CD14-positive monocyte (primary cell): ENCODE measurements around the gene UBE2H. TPM values are rescaled to one million over a fixed set of nuclear protein-coding genes. Genes with fewer than 3 reads are reported as not detected.

ENCODE experiments used
- DNase-seq, 3 donors: peaks; one replicate each; pipeline ENCODE4 v3.0.0-alpha.2; 2011 to 2022
- H2AFZ ChIP-seq: 2 replicates; pipeline ENCODE4 v1.6.0; 2012; ENCODE audit warnings: mild to moderate bottlenecking, low read depth, low read length, inconsistent platforms; ENCODE audit not compliant: insufficient read depth, poor library complexity, severe bottlenecking
- H3K27ac ChIP-seq, 2 donors: 1 replicate in 1 of 2; 2 replicates in 1 of 2; pipeline ENCODE4 v1.5.1; 2012 to 2013; ENCODE audit warnings: low read length in 2 of 2, control low read depth in 1 of 2, inconsistent platforms in 1 of 2, low read depth in 1 of 2, mild to moderate bottlenecking in 1 of 2
- H3K27me3 ChIP-seq, 2 donors: one replicate each; pipeline versions ENCODE4 v1.6.0 to v1.6.1; 2011 to 2013; ENCODE audit warnings: low read length in 2 of 2; ENCODE audit not compliant: control insufficient read depth in 2 of 2, insufficient read depth in 2 of 2
- H3K36me3 ChIP-seq, 2 donors: replicated peaks in 1 of 2; 1 replicate in 1 of 2; 2 replicates in 1 of 2; pipeline versions ENCODE4 v1.5.1 to v1.6.1; 2012 to 2013; ENCODE audit warnings: low read length in 2 of 2, control low read depth in 1 of 2, inconsistent platforms in 1 of 2, mild to moderate bottlenecking in 1 of 2; ENCODE audit not compliant: insufficient read depth in 2 of 2, control insufficient read depth in 1 of 2
- H3K4me1 ChIP-seq, 2 donors: 1 replicate in 1 of 2; 2 replicates in 1 of 2; pipeline versions ENCODE4 v1.5.1 to v1.6.1; 2012 to 2013; ENCODE audit warnings: low read length in 2 of 2, control low read depth in 1 of 2, inconsistent platforms in 1 of 2, mild to moderate bottlenecking in 1 of 2, moderate library complexity in 1 of 2; ENCODE audit not compliant: insufficient read depth in 2 of 2, control insufficient read depth in 1 of 2
- H3K4me2 ChIP-seq: replicated peaks from 2 replicates; pipeline ENCODE3; 2012; ENCODE audit warnings: low read length, moderate library complexity, mild to moderate bottlenecking; ENCODE audit not compliant: poor library complexity, severe bottlenecking; ENCODE audit errors: extremely low read depth
- H3K4me3 ChIP-seq, 3 experiments: fragments of 200-600 bp in 1 of 3; sonication (generic) in 1 of 3; replicated peaks in 1 of 3; 1 replicate in 2 of 3; 2 replicates in 1 of 3; pipeline ENCODE4 v1.5.1; 2011 to 2013; ENCODE audit warnings: low read length in 3 of 3, mild to moderate bottlenecking in 3 of 3, control low read depth in 2 of 3, low read depth in 2 of 3, inconsistent platforms in 1 of 3, moderate library complexity in 1 of 3
- H3K79me2 ChIP-seq: 2 replicates; pipeline ENCODE4 v1.6.0; 2012; ENCODE audit warnings: mild to moderate bottlenecking, control low read depth, inconsistent platforms, low read length, moderate library complexity; ENCODE audit not compliant: insufficient read depth
- H3K9ac ChIP-seq: 2 replicates; pipeline ENCODE4 v1.6.0; 2017; ENCODE audit warnings: low read length, mild to moderate bottlenecking; ENCODE audit not compliant: insufficient read depth, poor library complexity, severe bottlenecking
- H3K9me3 ChIP-seq, 2 donors: replicated peaks in 1 of 2; 1 replicate in 1 of 2; 2 replicates in 1 of 2; pipeline versions ENCODE4 v1.5.1 to v1.6.1; 2012 to 2013; ENCODE audit warnings: low read length in 2 of 2, control low read depth in 1 of 2; ENCODE audit not compliant: control insufficient read depth in 1 of 2, insufficient read depth in 1 of 2
- H4K20me1 ChIP-seq: 2 replicates; pipeline ENCODE4 v1.6.0; 2012; ENCODE audit warnings: mild to moderate bottlenecking, low read length, control low read depth, moderate library complexity; ENCODE audit not compliant: insufficient read depth
- H3K27ac Mint-ChIP-seq, 7 donors: one replicate each; pipeline ENCODE4 v1.8.0; 2020; ENCODE audit warnings: mild to moderate bottlenecking in 7 of 7, mixed read lengths in 7 of 7, moderate library complexity in 6 of 7, inconsistent platforms in 2 of 7
- H3K27me3 Mint-ChIP-seq, 3 donors: one replicate each; pipeline ENCODE4 v1.8.0; 2021 to 2022; ENCODE audit warnings: low read depth in 3 of 3, mild to moderate bottlenecking in 3 of 3, mixed read lengths in 3 of 3, moderate library complexity in 3 of 3, inconsistent platforms in 1 of 3
- H3K36me3 Mint-ChIP-seq, 2 donors: one replicate each; pipeline ENCODE4 v1.8.0; 2020; ENCODE audit warnings: mixed read lengths in 2 of 2, inconsistent platforms in 1 of 2, mild to moderate bottlenecking in 1 of 2
- H3K4me1 Mint-ChIP-seq: one replicate; pipeline ENCODE4 v1.8.0; 2020; ENCODE audit warnings: mild to moderate bottlenecking, mixed read lengths
- H3K4me3 Mint-ChIP-seq, 2 donors: one replicate each; pipeline ENCODE4 v1.8.0; 2020; ENCODE audit warnings: mild to moderate bottlenecking in 2 of 2, mixed read lengths in 2 of 2, moderate library complexity in 1 of 2
- H3K9me3 Mint-ChIP-seq, 7 donors: one replicate each; pipeline ENCODE4 v1.8.0; 2020 to 2022; ENCODE audit warnings: mixed read lengths in 7 of 7, mild to moderate bottlenecking in 6 of 7, moderate library complexity in 6 of 7, inconsistent platforms in 2 of 7
- CTCF ChIP-seq: fragments of 200-600 bp; IDR thresholded peaks from one replicate; pipeline ENCODE4 v1.8.0; 2022; ENCODE audit warnings: antibody characterized with exemption, mild to moderate bottlenecking
- WGBS: methylation state at CpG from one replicate; pipeline ENCODE4 v1.1.5; 2013; ENCODE audit warnings: missing lambda C conversion rate; ENCODE audit not compliant: insufficient coverage; 5-methylcytosine and 5-hydroxymethylcytosine counted together
- intact Hi-C, 2 donors: fragments of 100-400 bp; cut with micrococcal nuclease; formaldehyde crosslinking; loops; one replicate each; pipeline versions ENCODE4 v1.15.0 to v1.15.1; 2023
- polyA plus RNA-seq, 3 donors: library from polyadenylated mRNA; depleted of rRNA in 1 of 3; unstranded in 2 of 3; stranded (reverse) in 1 of 3; fragments of 300-500 nt in 2 of 3; fragments of >200 nt in 1 of 3; fragmentation: Illumina TruSeq in 2 of 3; gene quantifications; 1 replicate in 2 of 3; 2 replicates in 1 of 3; pipeline ENCODE4 v1.2.3, GENCODE V29; 2012 to 2021

The UBE2H gene
- polyA plus RNA-seq, 3 donors: 12.6 to 26.0 (median 16.0) TPM

DNA sequence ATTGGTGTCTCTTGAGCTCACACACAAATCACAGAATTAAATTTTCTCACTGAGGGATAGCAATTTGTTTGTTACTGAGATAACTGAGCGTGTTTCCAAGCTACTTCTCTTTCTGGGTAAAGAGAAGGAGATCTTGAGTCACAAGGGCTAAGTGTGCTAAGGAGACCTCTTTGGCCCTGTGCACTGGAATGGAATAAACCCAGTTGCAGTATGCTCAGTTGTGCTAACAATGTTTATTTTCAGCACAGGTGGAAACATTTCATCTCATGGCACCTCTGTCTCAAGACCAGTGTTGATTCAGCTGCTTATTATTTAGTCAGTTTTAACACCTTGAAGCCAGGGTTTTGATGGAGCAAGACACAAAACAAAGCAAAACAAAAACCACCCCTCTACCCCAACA is 22.5 kb upstream of the UBE2H start:
- Mint-ChIP-seq H3K4me3 (no peak overlapping the region), H3K4me1 (no peaks in the 10 kb centered on the region), H3K27ac (no peak overlapping the region), H3K36me3 (no peaks in the 10 kb centered on the region), H3K9me3 (peaks cover 0 to 2% (median 0%) of the 10 kb centered on the region in 7 donors), H3K27me3 (peaks cover 2 to 6% (median 2%) of the 10 kb centered on the region in 3 donors)
- H3K27me3 ChIP-seq: no peaks in the 10 kb centered on the region
- no peak overlapping the region for H3K4me3 ChIP-seq
- intact Hi-C loops: no loop called here
- no peak for TF ChIP-seq CTCF
- H3K27ac ChIP-seq: no peak overlapping the region
- H2AFZ ChIP-seq: no peak overlapping the region
- no peak overlapping the region for H3K4me2 ChIP-seq
- WGBS: no CpG with 5 or more reads among the region's 1 CpG
- no peak for DNase-seq
- no peaks in the 10 kb centered on the region for H3K79me2 ChIP-seq
- H3K9ac ChIP-seq: no peak overlapping the region
- H4K20me1 ChIP-seq: no peaks in the 10 kb centered on the region
- no peaks in the 10 kb centered on the region for H3K36me3 ChIP-seq
- H3K4me1 ChIP-seq: no peaks in the 10 kb centered on the region
- no peaks in the 10 kb centered on the region for H3K9me3 ChIP-seq

DNA sequence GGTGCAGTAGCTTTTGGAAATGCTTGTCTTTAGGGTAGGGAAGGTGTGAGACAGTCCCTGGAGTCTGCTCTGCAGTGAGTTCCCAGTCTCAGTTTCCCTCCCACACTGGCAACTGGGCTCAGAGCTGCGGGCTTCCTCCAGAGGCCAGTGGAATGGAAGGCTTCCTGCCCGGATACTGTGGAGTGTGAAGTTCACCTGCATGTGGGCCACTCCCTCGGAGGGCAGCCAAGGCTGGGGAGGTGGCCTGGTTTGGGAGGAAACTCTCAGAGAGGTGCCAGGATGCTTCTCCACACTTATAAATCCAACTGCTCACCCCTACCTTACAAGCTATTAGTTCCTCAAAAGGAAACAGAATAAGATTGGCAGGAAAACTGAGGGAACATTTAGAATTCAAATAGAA is 18.1 kb upstream of the UBE2H start:
- no peak overlapping the region for H3K4me3 Mint-ChIP-seq
- WGBS: no CpG with 5 or more reads among the region's 3 CpGs
- H3K4me3 ChIP-seq: no peak overlapping the region
- H3K36me3 ChIP-seq: no peaks in the 10 kb centered on the region
- H4K20me1 ChIP-seq: no peaks in the 10 kb centered on the region
- no peaks in the 10 kb centered on the region for H3K27me3 ChIP-seq
- no peaks in the 10 kb centered on the region for H3K4me1 Mint-ChIP-seq
- no peak for TF ChIP-seq CTCF
- no peaks in the 10 kb centered on the region for H3K4me1 ChIP-seq
- no peak overlapping the region for H3K27ac Mint-ChIP-seq
- no peak overlapping the region for H3K4me2 ChIP-seq
- no peak overlapping the region for H2AFZ ChIP-seq
- no peak for DNase-seq
- no peaks in the 10 kb centered on the region for H3K9me3 ChIP-seq
- H3K79me2 ChIP-seq: no peaks in the 10 kb centered on the region
- intact Hi-C loops: no loop called here
- H3K36me3 Mint-ChIP-seq: no peaks in the 10 kb centered on the region
- H3K9ac ChIP-seq: no peak overlapping the region
- H3K27ac ChIP-seq: no peak overlapping the region
- no peaks in the 10 kb centered on the region for H3K9me3 Mint-ChIP-seq
- peaks cover 2 to 4% (median 4%) of the 10 kb centered on the region in 3 donors for H3K27me3 Mint-ChIP-seq
